Pancreas (tissue), 10 donors: ENCODE data around the gene BAZ2B. TPM values are rescaled to one million over a fixed set of nuclear protein-coding genes. Genes with fewer than 3 reads are reported as not detected.

ENCODE experiments used
- ATAC-seq, 4 donors: fragments of 200-7000 bp; cut with Tn5 transposase; one replicate each; pipeline versions ENCODE4 v1.8.0 to v1.9.1; 2020; ENCODE audit warnings: mild to moderate bottlenecking in 4 of 4, moderate library complexity in 4 of 4
- DNase-seq, 6 donors: peaks; one replicate each; pipeline ENCODE4 v3.0.0-alpha.2; 2020
- FAIRE-seq: peaks from 2 replicates; lab custom pipeline; 2012; peaks lifted over from hg19 to GRCh38; lab: Jason Lieb, UNC
- H3K27ac ChIP-seq, 4 donors: fragments of 200-600 bp; sonication (generic); 1 replicate in 3 of 4; 2 replicates in 1 of 4; pipeline versions ENCODE4 v1.5.0 to v1.8.0; 2020
- H3K27me3 ChIP-seq, 4 donors: fragments of 200-600 bp; one replicate each; pipeline ENCODE4 v1.8.0; 2021
- H3K36me3 ChIP-seq, 3 donors: fragments of 200-600 bp; sonication (generic) in 1 of 3; one replicate each; pipeline versions ENCODE4 v1.5.0 to v1.8.0; 2020 to 2021
- H3K4me1 ChIP-seq, 3 donors: fragments of 200-600 bp; one replicate each; pipeline ENCODE4 v1.8.0; 2021
- H3K4me3 ChIP-seq, 4 donors: fragments of 200-600 bp; sonication (generic) in 2 of 4; one replicate each; pipeline versions ENCODE4 v1.5.0 to v1.8.0; 2020 to 2021
- H3K9me3 ChIP-seq, 4 donors: fragments of 200-600 bp; one replicate each; pipeline ENCODE4 v1.8.0; 2021
- CTCF ChIP-seq, 4 donors: fragments of 200-600 bp; sonication (generic) in 3 of 4; IDR thresholded peaks; one replicate each; pipeline versions ENCODE4 v1.5.0 to v1.8.0; 2021; ENCODE audit warnings: antibody characterized with exemption in 4 of 4
- WGBS, 2 donors: extraction: QIAGEN DNeasy Blood & Tissue Kit; methylation state at CpG; one replicate each; pipeline ENCODE4 v1.1.7; 2013; 5-methylcytosine and 5-hydroxymethylcytosine counted together
- intact Hi-C, 3 donors: fragments of 100-400 bp; cut with DNase I; formaldehyde crosslinking; loops; one replicate each; pipeline versions ENCODE4 v1.11.1 to v1.14.2; 2022
- polyA plus RNA-seq, 2 donors: library from polyadenylated mRNA; stranded (reverse); fragments of 200-250 nt; gene quantifications; one replicate each; pipeline ENCODE4 v1.2.3, GENCODE V29; 2013
- total RNA-seq, 6 donors: library from RNA; stranded (reverse); fragmentation: NEBNext Ultra II Directional in 4 of 6; extraction: Animal tissue kit (Norgen Biotek cat#: 25700) in 4 of 6; gene quantifications; one replicate each; pipeline versions ENCODE4 v1.2.1 to v1.2.4, GENCODE V29; 2021 to 2023
- donor health status: healthy with polysubstance abuse.
- donor health status: DM: no; HTN: no; CAD: no; lungs with moderate emphysema.
- donor health status: DM: no; HTN: no; CAD: no.
- donor health status: control.
- donor health status: control.
- donor health status: Bipolar disorder and iron deficiency.
- donor health status: DM: yes; HTN: yes; CAD: no.
- donor health status: DM: no; HTN: no; CAD: no.
- donor health status: DM: no; HTN: no; CAD: no.
- donor health status: DM: yes; HTN: yes; CAD: no.

The BAZ2B gene
- total and polyA plus RNA-seq, 8 donors, result 14.4 to 52.1 (median 34.4) TPM

DNA sequence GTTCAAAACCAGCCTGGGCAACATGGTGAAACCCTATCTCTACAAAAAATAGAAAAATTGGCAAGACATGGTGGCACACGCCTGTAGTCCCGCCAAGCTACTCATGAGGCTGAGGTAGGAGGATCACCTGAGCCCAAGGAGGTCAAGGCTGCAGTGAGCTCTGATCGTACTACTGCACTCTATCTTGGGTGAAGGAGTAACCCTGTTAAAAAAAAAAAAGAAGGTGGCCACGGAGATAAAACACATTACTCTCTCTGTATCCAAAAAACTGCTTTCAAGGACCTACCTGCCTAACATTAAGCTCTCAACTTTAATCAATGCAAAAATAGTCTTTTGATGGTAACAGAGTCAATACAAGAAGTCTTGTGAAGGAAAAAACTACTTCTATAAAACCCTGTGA, 57.3 kb downstream of the BAZ2B start:
- intact Hi-C loops, result no loop called here
- H3K27ac ChIP-seq, result no peak overlapping the region

GRCh38 chr2:159558479-159558878, 57.9 kb downstream of the BAZ2B start:
- no peak overlapping the region for H3K27ac ChIP-seq
- FAIRE-seq (no peak), ATAC-seq (no peak), DNase-seq (no peak)
- no peak for TF ChIP-seq CTCF (IDR thresholded peaks at IDR 0.05)
- H3K27me3 ChIP-seq, result no peaks in the 10 kb centered on the region
- H3K36me3 ChIP-seq, result no peaks in the 10 kb centered on the region
- peaks cover 0 to 4% (median 0%) of the 10 kb centered on the region in 4 donors for H3K9me3 ChIP-seq
- intact Hi-C loops, result no loop called here
- no peaks in the 10 kb centered on the region for H3K4me1 ChIP-seq
- no peak overlapping the region for H3K4me3 ChIP-seq
- WGBS, 2 donors, result 95 to 96% methylated on average over 4 of the region's 4 CpGs

More for the DNA sequence above, 57.3 kb downstream of the BAZ2B start:
- DNase-seq, result no peak
- no peak for ATAC-seq
- TF ChIP-seq CTCF (IDR thresholded peaks at IDR 0.05), result no peak
- Histone ChIP-seq H3K9me3 (peaks cover 0 to 4% (median 0%) of the 10 kb centered on the region in 4 donors), H3K4me3 (no peak overlapping the region), H3K36me3 (no peaks in the 10 kb centered on the region), H3K4me1 (no peaks in the 10 kb centered on the region), H3K27me3 (no peaks in the 10 kb centered on the region)
- FAIRE-seq, result no peak
- 84 to 85% methylated on average over 4 of the region's 4 CpGs for WGBS, 2 donors

DNA sequence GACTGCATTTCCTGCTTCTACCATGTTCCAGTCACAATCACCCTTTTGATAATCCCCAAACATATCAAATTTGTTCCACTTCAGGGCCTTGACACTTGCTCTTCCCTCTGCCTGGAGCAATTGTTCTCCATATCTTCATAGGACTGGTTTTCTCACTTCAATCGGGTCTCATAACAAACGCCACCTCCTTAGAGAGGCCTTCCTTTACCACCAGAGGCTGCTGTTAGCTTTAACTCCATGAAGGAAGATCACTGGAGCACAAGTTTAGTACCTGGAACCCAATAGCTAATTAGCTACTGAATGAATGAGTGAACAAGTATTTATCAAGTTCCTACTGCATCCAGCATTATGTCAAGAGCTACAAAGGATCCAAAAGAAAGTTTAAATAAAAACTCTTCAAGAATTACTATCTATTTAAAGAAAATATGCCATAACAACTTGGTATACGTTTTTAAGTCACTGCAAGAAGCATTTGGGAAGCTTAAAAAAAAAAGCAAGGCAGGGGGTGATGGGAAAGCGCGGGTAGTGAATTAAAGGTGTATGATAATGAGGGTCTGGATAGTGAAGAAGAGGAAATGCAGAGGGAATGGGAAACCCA, 58.8 kb downstream of the BAZ2B start:
- no peaks in the 10 kb centered on the region for H3K4me1 ChIP-seq
- no peaks in the 10 kb centered on the region for H3K36me3 ChIP-seq
- FAIRE-seq, result no peak
- DNase-seq, result no peak
- peaks cover 0 to 4% (median 0%) of the 10 kb centered on the region in 4 donors for H3K9me3 ChIP-seq
- H3K4me3 ChIP-seq, result no peak overlapping the region
- H3K27ac ChIP-seq, result no peak overlapping the region
- TF ChIP-seq CTCF (IDR thresholded peaks at IDR 0.05), result peak in 1 of 4 donors; percentile 9
- ATAC-seq, result peak in 3 of 4 donors; percentile 54 to 84 (median 77)
- no peaks in the 10 kb centered on the region for H3K27me3 ChIP-seq
- intact Hi-C loops, result no loop called here
- 68% methylated on average over 5 of the region's 5 CpGs for WGBS, 2 donors

- TF ChIP-seq CTCF (IDR thresholded peaks at IDR 0.05), result no peak
- Histone ChIP-seq H3K4me1 (no peaks in the 10 kb centered on the region), H3K36me3 (no peaks in the 10 kb centered on the region), H3K27ac (no peak overlapping the region), H3K9me3 (peaks cover 0 to 4% (median 0%) of the 10 kb centered on the region in 4 donors), H3K4me3 (no peak overlapping the region), H3K27me3 (no peaks in the 10 kb centered on the region)
- WGBS, 2 donors, result 94 to 97% methylated on average over 4 of the region's 4 CpGs
- ATAC-seq (no peak), DNase-seq (no peak), FAIRE-seq (peak; percentile 26)
- intact Hi-C loops, result no loop called here
Measured at GRCh38 chr2:159555651-159556392, 60.5 kb downstream of the BAZ2B start.

DNA sequence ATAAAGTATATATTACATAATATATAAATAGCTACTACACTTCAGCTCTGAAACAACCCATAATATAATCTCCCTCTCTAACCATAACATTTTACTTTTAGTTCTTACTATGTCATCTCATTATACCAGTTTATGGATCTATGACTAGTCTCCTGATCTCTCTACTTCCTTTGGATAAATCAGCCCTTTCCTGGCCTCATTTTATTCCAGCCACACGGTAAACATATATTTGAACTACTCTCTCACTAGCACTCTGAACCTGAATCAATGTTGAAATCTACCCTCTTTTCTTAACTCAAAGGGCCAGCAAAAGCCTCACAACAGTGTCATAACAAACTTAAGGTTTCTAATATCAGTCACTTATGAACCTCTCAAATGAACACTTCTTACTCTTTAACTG, 62.6 kb downstream of the BAZ2B start:
- TF ChIP-seq CTCF (IDR thresholded peaks at IDR 0.05), result no peak
- Histone ChIP-seq H3K27ac (no peak overlapping the region), H3K36me3 (no peaks in the 10 kb centered on the region), H3K4me1 (no peaks in the 10 kb centered on the region), H3K9me3 (peaks cover 0 to 4% (median 0%) of the 10 kb centered on the region in 4 donors), H3K27me3 (no peaks in the 10 kb centered on the region), H3K4me3 (no peak overlapping the region)
- FAIRE-seq, result no peak
- no peak for DNase-seq
- WGBS, 2 donors, result 73 to 79% methylated on average over 1 of the region's 1 CpG
- intact Hi-C loops, result no loop called here
- no peak for ATAC-seq
